HUDEP-2 (cell line): Measurements from ENCODE around the gene GOLGA8T.
"Not testable (repeated sequence)": the region's sequence is repeated elsewhere in the genome, so short reads cannot be mapped to it uniquely, and the experiment has no call there.

ENCODE experiments used
- DNase-seq, 76 experiments: peaks; one replicate each; lab custom pipeline; 2025; ENCODE audit not compliant: unreplicated experiment in 76 of 76; lab: John Stamatoyannopoulos, UW

Gene GOLGA8T

GRCh38 chr15:30134751-30135150, at the start of gene GOLGA8T:
Gene GOLGA8T, plus strand, starts transcription at chr15:30135051. Its CDS starts 98 bp downstream, at chr15:30135149.
- DNase-seq, result not testable (repeated sequence)

- not testable (repeated sequence) for DNase-seq
Observed at GRCh38 chr15:30097827-30098226, 37.0 kb upstream of the GOLGA8T start.

GRCh38 chr15:30102890-30103289, 32.0 kb upstream of the GOLGA8T start:
- DNase-seq, result not testable (repeated sequence)

GRCh38 chr15:30103941-30104507, 30.8 kb upstream of the GOLGA8T start:
- DNase-seq, result not testable (repeated sequence)

- DNase-seq, result not testable (repeated sequence)
Observed at GRCh38 chr15:30110591-30110990, 24.3 kb upstream of the GOLGA8T start.

GRCh38 chr15:30130066-30130465, 4.8 kb upstream of the GOLGA8T start:
- not testable (repeated sequence) for DNase-seq

- DNase-seq, result not testable (repeated sequence)
Observed at GRCh38 chr15:30143246-30143645, 8.4 kb downstream of the GOLGA8T start.

GRCh38 chr15:30149891-30150290, 15.0 kb downstream of the GOLGA8T start:
- not testable (repeated sequence) for DNase-seq

- not testable (repeated sequence) for DNase-seq
Observed at GRCh38 chr15:30162479-30163357, 27.9 kb downstream of the GOLGA8T start.

- not testable (repeated sequence) for DNase-seq
Observed at GRCh38 chr15:30163759-30164158, 28.9 kb downstream of the GOLGA8T start.

GRCh38 chr15:30164257-30164656, 29.4 kb downstream of the GOLGA8T start:
- DNase-seq, result not testable (repeated sequence)

- DNase-seq, result not testable (repeated sequence)
Observed at GRCh38 chr15:30167403-30167802, 32.6 kb downstream of the GOLGA8T start.

GRCh38 chr15:30167886-30168285, 33.0 kb downstream of the GOLGA8T start:
- DNase-seq, result not testable (repeated sequence)

GRCh38 chr15:30171452-30171851, 36.6 kb downstream of the GOLGA8T start:
- DNase-seq, result not testable (repeated sequence)

GRCh38 chr15:30173041-30173608, 38.3 kb downstream of the GOLGA8T start:
- not testable (repeated sequence) for DNase-seq

GRCh38 chr15:30175291-30175690, 40.4 kb downstream of the GOLGA8T start:
- DNase-seq, result not testable (repeated sequence)

GRCh38 chr15:30176613-30177012, 41.8 kb downstream of the GOLGA8T start:
- DNase-seq, result not testable (repeated sequence)

GRCh38 chr15:30179814-30180213, 45.0 kb downstream of the GOLGA8T start:
- DNase-seq, result not testable (repeated sequence)

- DNase-seq, result not testable (repeated sequence)
Observed at GRCh38 chr15:30185495-30185894, 50.6 kb downstream of the GOLGA8T start.

- DNase-seq, result not testable (repeated sequence)
Observed at GRCh38 chr15:30187429-30187828, 52.6 kb downstream of the GOLGA8T start.

- not testable (repeated sequence) for DNase-seq
Observed at GRCh38 chr15:30189754-30190153, 54.9 kb downstream of the GOLGA8T start.
